ENCODE data around the gene TIMM29. TPM values are rescaled to one million over a fixed set of nuclear protein-coding genes. Genes with fewer than 3 reads are reported as not detected.

The TIMM29 gene
- total RNA-seq, 2 experiments from 2014 or later = 22.6 to 24.8 TPM

DNA sequence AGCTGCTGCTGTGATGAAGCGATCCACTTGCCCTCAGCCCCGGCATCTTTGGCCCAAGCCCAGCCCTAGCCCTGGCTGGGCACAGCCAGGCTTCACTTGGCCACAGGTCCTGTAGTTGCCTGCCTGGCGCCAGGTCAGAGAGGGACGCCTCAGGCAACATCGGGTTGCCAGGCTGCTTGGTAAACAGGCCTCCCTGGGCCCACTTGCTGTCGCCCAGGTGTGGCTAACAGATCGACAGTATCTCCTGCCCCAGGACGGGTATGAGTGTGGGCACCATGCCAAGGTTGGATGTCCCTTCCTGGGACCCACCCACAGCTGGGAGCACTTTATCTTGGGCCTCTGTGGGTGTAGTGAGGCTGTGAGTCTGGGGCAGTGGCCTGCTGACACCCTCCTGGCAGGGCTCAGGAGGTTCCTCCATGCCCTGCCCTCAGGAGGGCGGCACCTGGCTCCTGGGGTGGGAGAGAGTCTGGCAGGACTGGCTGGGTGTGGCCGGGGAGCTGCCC is 29.4 kb upstream of the TIMM29 start:
- Histone ChIP-seq H3K27me3 (ENCODE audit: control insufficient read depth in 1 of 2, insufficient read depth in 2 of 2, low read length in 2 of 2) (no peaks in the 10 kb centered on the region), H3K4me3 (ENCODE audit: low read length) (no peak overlapping the region), H3K36me3 (ENCODE audit: insufficient read depth, low read length) (peaks cover 2% of the 10 kb centered on the region), H3K27ac (ENCODE audit: low read depth in 1 of 2, low read length in 2 of 2) (no peak overlapping the region), H3K9me3 (ENCODE audit: control insufficient read depth in 1 of 2, insufficient read depth in 1 of 2, low read length in 2 of 2) (peaks cover 0 to 5% of the 10 kb centered on the region in 2 experiments), H3K4me1 (ENCODE audit: insufficient read depth, low read length) (peaks cover 14% of the 10 kb centered on the region)
- ChIA-PET CTCF (no interaction called here), POLR2A (no interaction called here)
- no peak overlapping the region for H3K27ac Mint-ChIP-seq
- peaks cover 5% of the 10 kb centered on the region for H3K9me3 Mint-ChIP-seq
- no peaks in the 10 kb centered on the region for H3K27me3 Mint-ChIP-seq
- H3K4me1 Mint-ChIP-seq (ENCODE audit: low read depth) = peaks cover 16% of the 10 kb centered on the region
- ATAC-seq (ENCODE audit: poor library complexity) (no peak), DNase-seq (no peak)
- H3K4me3 Mint-ChIP-seq = no peak overlapping the region
- intact Hi-C loops (cut with DNase I, micrococcal nuclease) = no loop called here
- peaks cover 11% of the 10 kb centered on the region for H3K36me3 Mint-ChIP-seq (ENCODE audit: low read depth)
- TF ChIP-seq, protein P1, sequence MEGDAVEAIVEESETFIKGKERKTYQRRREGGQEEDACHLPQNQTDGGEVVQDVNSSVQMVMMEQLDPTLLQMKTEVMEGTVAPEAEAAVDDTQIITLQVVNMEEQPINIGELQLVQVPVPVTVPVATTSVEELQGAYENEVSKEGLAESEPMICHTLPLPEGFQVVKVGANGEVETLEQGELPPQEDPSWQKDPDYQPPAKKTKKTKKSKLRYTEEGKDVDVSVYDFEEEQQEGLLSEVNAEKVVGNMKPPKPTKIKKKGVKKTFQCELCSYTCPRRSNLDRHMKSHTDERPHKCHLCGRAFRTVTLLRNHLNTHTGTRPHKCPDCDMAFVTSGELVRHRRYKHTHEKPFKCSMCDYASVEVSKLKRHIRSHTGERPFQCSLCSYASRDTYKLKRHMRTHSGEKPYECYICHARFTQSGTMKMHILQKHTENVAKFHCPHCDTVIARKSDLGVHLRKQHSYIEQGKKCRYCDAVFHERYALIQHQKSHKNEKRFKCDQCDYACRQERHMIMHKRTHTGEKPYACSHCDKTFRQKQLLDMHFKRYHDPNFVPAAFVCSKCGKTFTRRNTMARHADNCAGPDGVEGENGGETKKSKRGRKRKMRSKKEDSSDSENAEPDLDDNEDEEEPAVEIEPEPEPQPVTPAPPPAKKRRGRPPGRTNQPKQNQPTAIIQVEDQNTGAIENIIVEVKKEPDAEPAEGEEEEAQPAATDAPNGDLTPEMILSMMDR (IDR thresholded peaks at IDR 0.05) = no peak

DNA sequence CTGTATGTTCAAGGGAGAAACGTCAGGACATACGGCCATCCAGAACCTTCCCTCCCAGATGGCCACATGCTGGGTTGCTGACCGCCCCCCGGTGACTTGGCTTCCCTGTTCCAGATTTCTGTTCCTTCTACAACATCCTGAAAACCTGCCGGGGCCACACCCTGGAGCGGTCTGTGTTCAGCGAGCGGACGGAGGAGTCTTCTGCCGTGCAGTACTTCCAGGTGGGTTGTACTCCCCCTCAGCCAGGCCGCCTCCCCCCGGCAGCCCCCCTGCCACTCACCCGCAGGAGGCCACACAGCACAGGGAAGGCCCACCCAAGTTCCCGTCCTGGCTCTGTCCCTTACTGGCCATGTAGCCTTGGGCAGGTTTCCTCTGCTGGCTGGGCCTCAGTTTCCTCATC is 20.7 kb upstream of the TIMM29 start:
- Histone ChIP-seq H3K36me3 (ENCODE audit: insufficient read depth, low read length) (peaks cover 29% of the 10 kb centered on the region), H3K27me3 (ENCODE audit: control insufficient read depth in 1 of 2, insufficient read depth in 2 of 2, low read length in 2 of 2) (no peaks in the 10 kb centered on the region), H3K4me3 (ENCODE audit: low read length) (no peak overlapping the region), H3K9me3 (ENCODE audit: control insufficient read depth in 1 of 2, insufficient read depth in 1 of 2, low read length in 2 of 2) (no peaks in the 10 kb centered on the region), H3K4me1 (ENCODE audit: insufficient read depth, low read length) (no peaks in the 10 kb centered on the region), H3K27ac (ENCODE audit: low read depth in 1 of 2, low read length in 2 of 2) (no peak overlapping the region)
- TF ChIP-seq, protein P1 (IDR thresholded peaks at IDR 0.05) = no peak
- H3K9me3 Mint-ChIP-seq = peaks cover 3% of the 10 kb centered on the region
- no peak for DNase-seq
- H3K27me3 Mint-ChIP-seq = no peaks in the 10 kb centered on the region
- H3K4me3 Mint-ChIP-seq = no peak overlapping the region
- peaks cover 25% of the 10 kb centered on the region for H3K36me3 Mint-ChIP-seq (ENCODE audit: low read depth)
- intact Hi-C loops (cut with DNase I, micrococcal nuclease) = no loop called here
- H3K27ac Mint-ChIP-seq = no peak overlapping the region
- H3K4me1 Mint-ChIP-seq (ENCODE audit: low read depth) = no peaks in the 10 kb centered on the region
- ChIA-PET CTCF (no interaction called here), POLR2A (no interaction called here)
- no peak for ATAC-seq (ENCODE audit: poor library complexity)

DNA sequence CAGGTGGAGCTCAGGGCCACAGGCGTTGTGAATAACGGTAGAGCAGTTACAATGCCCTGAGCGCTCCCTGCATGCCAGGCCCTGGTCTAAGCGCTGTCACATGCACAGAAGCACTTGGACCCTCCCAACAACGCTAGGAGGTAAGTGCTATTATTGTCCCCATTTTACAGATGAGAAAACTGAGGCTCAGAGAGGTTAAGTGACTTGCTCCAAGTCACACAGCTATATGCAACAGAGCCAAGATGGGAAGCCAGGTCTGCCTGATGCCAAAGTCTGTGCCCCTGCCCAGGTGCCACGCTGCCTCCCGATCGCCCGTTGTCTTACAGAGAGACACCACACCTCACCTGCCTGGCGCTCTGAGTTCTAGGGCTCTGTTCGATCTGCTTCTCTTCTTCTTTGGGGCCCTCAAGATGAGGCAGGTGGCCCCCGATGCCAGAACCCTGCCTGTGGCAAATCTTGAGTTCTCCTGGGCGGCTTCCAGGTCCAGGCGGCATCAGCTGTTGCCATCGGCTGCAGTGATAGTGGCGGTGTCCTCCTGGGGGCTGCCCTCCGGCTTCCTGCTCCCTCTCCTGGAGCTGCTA is 20.1 kb upstream of the TIMM29 start:
- intact Hi-C loops (cut with DNase I, micrococcal nuclease) = no loop called here
- H3K4me1 Mint-ChIP-seq (ENCODE audit: low read depth) = no peaks in the 10 kb centered on the region
- no peak for DNase-seq
- ATAC-seq (ENCODE audit: poor library complexity) = no peak
- Histone ChIP-seq H3K9me3 (ENCODE audit: control insufficient read depth in 1 of 2, insufficient read depth in 1 of 2, low read length in 2 of 2) (no peaks in the 10 kb centered on the region), H3K4me3 (ENCODE audit: low read length) (no peak overlapping the region), H3K27me3 (ENCODE audit: control insufficient read depth in 1 of 2, insufficient read depth in 2 of 2, low read length in 2 of 2) (no peaks in the 10 kb centered on the region), H3K4me1 (ENCODE audit: insufficient read depth, low read length) (no peaks in the 10 kb centered on the region), H3K27ac (ENCODE audit: low read depth in 1 of 2, low read length in 2 of 2) (no peak overlapping the region), H3K36me3 (ENCODE audit: insufficient read depth, low read length) (peaks cover 29% of the 10 kb centered on the region)
- TF ChIP-seq, protein P1 (IDR thresholded peaks at IDR 0.05) = no peak
- H3K4me3 Mint-ChIP-seq = no peak overlapping the region
- H3K9me3 Mint-ChIP-seq = no peaks in the 10 kb centered on the region
- ChIA-PET POLR2A (no interaction called here), CTCF (no interaction called here)
- peaks cover 20% of the 10 kb centered on the region for H3K36me3 Mint-ChIP-seq (ENCODE audit: low read depth)
- H3K27ac Mint-ChIP-seq = no peak overlapping the region
- no peaks in the 10 kb centered on the region for H3K27me3 Mint-ChIP-seq

All from CD4-positive, alpha-beta T cell (primary cell).